Raji (cell line): ENCODE results near the gene YDJC.

ENCODE experiments used
- POLR2A ChIP-seq: IDR thresholded peaks from 2 replicates; pipeline ENCODE4 v1.6.1; 2011; ENCODE audit warnings: low read depth, low read length, control low read depth; ENCODE audit not compliant: insufficient read depth

The YDJC gene

DNA sequence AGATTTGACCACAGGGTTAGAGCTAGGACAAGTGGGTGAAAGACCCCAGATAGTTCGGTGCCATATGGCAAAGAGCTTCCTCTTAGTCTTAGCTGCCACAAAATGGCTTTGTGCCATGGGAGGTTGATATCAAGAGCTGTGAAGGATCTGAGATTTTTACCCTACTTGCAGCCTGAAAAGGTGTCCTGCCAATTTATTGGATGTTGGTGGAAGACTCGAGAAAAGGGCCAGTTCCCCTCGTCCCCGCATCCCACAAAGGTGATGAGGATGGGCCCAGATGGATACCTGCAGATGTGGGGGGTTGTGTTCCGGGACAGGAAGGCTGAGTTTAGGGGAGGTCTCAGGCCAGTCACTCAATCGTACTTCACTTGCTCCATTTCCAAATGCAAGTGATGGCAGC is 27.2 kb downstream of the YDJC start:
- TF ChIP-seq POLR2A = no peak

DNA sequence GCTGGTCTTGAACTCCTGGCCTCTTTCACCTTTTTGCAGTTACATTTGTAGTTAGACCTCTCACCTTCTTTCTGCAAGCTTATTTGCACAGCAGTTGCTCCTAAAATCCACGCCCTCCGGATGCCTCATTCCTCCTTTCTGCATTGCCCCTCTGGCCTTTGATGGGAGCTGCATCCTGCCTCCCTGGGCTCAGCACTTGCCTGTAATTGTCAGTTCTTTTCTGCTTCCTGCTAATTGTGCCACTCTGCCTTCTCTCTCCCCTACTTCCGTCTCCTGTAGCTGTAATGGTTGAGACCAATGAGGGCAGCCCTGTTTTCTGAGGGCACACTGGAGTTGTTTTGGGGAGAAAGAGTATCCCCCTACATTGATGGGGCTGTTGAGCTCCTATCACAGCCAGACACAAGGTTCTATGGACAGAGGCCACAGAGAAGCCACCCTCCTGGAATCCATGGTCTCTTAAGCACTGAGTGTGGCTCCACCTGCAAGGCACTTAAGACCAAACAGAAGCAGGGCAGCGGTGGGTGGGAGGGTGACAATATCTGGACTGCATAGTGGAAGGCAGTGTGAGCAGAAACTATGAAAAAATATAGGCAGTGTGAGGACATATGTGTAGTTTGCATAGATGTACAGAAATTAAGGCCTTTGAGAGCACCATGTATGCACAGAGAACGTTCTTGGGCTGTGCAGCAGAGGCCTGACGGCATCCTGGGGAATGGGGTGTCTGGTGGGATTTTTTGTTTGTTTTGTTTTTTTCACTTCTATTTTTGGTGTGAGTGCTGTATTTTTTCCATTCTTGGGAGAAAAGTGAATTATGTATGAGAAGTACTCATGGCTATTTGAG is 30.5 kb downstream of the YDJC start:
- TF ChIP-seq POLR2A = no peak

DNA sequence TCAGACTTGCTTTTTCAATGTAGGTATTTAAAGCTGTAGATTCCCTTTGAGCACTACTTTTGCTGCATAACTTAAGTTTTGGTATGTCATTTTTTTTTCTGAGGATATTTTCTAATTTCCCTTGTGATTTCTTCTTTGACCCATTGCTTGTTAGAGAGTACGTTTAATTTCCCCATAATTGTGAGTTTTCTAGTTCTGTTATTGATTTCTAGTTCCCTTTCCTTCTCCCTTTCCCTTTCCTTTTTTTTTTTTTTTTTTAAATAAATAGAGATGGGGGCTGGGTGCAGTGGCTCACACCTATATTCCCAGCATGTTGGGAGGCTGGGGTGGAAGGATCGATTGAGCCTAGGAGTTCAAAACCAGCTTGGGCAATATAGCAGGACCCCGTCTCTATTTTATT is 31.5 kb downstream of the YDJC start:
- no peak for TF ChIP-seq POLR2A

DNA sequence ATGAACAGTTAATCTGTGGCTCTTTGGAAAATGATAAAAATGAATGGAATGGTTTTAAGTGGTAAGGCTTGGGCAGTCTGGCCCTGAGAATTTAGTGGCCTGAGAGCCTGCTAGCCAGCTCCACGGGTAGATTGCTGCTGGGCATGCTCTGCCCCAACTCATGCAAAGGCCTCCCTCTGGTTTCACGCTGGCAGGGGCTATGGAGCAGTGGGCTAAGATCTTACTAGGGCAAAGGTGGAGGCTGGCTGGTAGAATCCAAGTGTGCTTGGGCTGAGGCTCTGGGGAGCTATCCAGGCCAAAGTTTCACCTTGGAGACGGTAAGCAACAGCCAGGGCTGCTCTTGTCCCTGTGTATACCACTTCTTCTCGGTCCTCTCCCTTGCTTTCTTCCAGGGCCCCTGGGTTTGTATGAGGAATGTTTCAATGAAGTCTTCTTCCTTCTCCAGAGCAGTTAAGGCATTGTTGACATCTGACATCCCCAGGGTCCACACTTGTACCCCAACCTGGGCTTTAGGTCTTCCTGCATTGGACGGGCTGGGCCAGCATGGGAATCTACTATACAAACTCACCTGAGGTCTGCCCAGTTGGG is 34.9 kb downstream of the YDJC start:
- TF ChIP-seq POLR2A = no peak

DNA sequence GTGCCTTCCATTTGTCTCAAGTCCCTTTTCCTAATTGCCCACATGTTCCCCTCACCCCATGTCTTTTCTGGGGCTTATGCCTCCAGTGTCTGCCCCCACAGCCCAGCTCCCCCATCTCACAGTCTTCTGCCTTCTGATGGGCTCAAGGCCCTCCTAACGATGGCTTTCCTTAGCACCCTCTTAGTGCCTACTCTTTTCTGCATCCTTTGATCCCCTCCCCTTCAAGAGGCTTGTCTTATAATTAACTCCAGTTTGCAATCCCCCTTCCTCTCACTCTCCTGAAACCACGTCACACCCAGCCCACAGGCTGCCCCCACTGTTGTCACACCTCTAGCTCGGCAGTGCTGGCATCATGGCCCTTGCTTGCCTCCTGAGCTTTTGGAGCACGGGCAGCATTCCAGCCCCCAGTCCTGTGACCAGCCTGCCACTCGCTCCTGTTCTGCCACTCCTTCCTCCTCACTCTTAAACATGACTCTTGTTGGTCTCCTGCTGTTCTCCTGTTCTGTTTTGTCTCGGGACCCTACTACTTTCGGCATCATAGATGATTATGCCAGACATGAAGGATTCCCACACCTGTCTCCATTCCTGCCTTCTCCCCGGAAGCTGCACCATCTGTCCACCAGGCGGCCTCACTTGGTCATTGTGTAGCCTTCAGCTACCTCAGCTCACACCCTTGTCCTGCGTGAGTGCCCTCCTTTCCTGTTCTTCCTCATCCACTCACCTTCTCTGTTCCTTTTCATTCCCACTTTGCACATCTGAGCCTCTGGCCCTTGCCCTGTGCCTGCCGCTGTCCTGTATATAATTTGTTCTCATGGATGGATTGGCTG is 36.2 kb downstream of the YDJC start:
- TF ChIP-seq POLR2A = no peak

DNA sequence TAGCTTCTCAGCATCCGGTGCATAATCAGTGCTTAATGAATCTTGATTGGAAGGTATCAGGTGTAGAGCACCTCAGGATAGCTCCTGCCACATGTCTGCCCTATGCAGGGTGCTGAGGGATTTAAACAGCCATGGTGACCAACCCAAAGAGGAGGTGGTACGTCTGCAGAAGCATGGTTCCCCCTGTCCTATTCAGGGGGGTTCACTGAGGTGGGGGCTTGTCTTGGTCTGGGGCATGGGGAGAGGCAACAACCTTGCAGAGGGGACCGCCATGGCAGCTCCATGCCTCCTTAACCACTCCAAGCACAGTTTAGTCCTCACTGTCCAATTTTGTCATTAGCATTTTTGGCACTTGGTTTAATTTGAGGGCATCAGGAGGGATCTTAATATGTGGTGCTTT is 37.4 kb downstream of the YDJC start:
- TF ChIP-seq POLR2A = no peak

DNA sequence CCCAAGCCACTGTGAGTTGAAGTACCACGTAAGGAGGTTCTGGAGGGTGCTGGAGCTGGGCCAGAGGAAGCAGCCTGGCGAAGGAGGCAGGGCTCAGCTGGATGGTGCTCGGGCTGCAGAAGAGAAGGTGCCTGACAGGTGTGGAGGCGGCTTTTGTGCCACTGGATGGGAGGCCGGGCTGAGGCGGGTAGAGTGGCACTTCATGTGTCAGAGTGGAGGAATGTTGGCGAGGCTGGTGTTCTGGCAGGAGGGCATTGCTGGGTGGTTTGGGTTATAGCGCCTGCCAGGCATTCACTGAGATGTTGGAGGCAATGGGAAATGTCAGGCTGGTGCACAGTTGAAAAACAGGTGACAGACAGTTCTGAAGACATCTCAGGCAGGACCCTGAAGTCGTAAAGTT is 38.1 kb downstream of the YDJC start:
- TF ChIP-seq POLR2A = no peak

DNA sequence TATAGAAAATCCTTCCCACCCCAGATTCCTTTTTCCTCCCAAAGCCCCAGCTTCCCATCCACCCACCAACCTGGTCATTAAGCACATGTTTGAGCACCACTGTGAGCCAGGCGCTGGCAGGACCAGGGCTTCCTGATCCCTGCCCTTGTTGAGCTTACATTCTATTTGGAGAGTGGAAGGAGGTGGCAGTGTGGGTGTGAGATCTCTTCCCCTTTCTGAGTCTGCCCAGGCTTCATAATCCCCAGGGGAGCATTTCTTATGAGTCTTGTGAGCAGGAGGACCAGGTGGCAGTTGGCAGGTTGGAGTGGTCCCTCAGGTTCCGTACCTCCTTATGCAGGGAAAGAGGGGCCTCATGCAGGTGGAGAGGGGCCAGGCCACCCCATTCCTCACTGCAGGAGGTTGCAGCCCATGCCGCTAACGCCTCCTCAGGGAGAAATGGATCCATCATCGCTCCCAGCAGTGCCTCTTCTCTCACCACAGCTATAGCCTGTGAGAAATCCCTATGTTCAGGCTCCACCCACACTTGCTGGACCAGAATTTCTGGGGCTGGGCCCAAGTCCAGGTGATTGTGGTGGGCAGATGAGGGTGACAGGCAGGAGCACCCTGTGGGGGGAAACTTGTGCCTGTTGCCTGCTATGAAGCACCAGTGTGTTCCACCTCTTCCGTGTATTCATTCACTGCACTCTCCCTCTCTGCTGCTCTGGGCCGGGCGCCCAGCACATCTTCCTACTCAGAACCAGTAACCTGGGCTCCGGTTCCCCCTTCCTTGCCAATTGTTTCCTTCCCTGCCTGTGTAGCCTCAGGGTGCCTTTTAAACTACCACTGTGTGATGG is 38.8 kb downstream of the YDJC start:
- no peak for TF ChIP-seq POLR2A

DNA sequence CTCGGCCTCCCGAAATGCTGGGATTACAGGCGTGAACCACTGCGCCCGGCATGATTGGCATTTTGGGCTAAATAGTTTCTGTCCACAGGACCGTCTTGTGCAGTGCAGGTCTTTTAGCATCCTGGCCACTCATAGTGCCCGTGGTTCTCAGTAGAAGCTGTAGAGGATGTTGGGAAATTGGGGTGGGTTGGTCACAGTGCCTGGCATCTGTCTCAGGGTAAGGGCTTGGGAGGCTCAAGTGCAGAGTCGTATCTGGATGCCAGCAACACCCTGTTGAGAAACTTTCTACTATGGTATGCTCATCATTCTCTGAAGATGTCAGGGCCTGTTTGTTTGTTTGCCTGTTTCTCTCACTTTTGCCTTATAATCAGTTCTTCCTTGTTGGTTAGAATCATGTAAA is 40.4 kb downstream of the YDJC start:
- TF ChIP-seq POLR2A = no peak

DNA sequence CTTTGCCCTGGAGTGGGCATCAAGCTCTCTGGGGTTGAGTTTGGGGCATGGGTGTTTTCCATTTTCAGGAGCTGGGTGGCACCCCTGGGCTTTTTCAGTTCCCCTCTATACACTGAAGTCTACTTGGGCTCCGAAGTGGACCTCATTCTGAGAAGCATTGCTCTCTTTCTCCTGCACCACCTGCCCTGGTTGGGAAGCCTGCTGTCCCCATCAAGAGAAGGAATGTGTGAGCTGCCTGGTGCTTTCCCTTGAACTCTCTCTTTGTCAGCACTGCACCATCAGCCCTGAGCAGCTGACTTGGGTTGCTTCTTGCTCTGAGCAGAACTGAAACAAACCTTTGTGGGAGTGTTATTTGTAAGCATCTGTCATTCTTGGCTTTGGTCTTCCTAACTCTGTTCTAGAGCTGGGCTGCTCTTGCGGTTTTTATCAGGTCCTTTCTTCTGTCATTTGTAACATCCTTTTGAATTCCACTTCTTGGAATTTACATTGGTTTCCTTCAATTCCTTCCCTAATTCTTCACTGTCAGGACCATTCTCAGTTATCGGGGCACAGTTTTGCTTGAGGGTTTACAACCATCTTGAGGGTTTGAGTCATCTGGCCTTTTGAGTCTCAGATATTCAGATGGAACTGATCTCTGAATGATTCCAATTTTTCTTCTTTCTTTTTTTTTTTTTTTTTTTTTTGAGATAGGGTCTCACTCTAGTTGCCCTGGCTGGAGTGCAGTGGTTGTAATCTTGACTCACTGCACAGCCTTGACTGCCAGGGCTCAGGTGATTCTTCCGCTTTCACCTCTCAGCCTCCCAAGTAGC is 41.8 kb downstream of the YDJC start:
- TF ChIP-seq POLR2A = no peak

DNA sequence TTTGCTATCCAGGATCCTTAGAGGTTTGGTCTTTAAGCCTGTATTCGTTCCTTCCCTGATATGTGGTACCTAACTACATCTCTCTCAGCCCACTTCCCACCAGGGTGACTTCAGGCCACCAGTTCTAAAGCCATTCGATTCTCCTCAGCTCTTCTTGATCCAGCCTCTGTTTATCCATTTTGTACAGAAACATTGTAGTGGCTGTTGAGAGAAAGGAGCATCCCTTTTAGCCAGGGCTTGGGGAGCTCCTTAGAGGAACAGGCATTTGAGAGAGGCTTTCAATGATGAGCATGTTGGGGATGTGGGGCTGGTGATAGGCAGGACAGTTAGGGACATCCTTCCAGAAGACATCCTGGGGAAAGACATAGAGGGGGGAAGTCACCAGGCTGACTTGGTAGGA is 44.4 kb downstream of the YDJC start:
- no peak for TF ChIP-seq POLR2A

DNA sequence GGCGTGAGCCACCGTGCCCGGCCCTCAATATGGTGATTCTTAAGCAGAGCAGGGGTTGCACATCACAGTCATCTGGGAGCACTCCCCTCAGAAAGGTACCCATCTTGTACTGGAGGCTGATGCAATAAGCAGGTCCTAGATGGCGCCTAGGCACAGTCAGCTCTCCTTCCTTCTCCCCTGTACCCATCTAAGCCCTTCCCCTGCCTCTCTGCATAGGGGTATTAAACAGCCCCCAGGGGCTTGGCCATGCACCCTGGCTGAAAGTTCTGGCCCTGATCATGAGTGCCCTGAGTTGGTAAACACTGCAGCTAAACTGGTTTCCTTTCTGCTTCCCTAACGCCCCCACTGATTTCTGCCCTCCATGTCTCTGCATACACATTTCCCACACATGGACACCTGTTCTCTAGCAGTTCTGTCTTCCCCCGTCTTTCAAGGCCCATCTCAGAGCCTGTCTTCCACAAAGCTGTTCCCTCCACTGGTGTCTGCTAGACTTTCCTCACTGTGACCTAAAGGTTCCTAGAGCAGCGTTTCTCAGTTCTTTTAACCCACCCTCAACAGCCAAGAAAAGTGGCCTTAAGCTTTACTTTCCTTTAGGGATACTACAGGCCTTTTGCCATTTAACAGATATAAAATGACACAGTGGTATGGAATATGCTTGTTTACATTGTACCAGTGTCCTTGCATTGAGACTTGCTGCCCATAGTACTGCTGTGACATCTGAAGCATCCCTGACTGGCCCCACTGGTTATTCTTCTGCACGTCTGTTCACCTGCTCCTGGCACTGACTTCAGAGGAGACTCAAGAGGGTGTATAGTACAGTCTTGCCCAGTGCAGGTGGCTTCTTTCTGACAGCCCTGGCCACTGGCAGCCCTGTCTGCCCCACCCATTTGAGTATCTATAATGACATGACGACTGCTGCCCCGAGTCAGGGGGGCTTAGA is 46.8 kb downstream of the YDJC start:
- no peak for TF ChIP-seq POLR2A

DNA sequence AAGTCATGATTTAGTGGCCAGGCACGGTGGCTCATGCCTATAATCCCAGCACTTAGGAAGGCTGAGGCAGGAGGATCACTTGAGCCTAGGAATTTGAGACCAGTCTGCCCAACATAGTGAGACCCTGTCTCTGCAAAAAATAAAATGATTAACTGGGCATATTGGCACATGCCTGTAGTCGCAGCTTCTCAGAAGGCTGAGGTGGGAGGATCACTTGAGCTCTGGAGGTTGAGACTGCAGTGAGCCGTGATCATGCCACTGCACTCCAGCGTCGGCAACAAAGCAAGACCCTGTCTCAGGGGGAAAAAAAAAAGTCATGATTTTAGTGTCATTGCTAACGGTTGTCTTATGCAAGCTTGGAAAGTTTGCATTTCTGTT is 50.4 kb downstream of the YDJC start:
- no peak for TF ChIP-seq POLR2A
